ENCODE results near the gene AUTS2.

Gene AUTS2

GRCh38 chr7:70765651-70766050 is 1167.4 kb downstream of the AUTS2 start:
- FAIRE-seq (no peak), DNase-seq (ENCODE audit: insufficient read length, low spot score) (no peak)
- TF ChIP-seq PAX5 (IDR thresholded peaks at IDR 0.05; ENCODE audit: insufficient read depth, low read length, severe bottlenecking) (no peak), TAF1 (IDR thresholded peaks at IDR 0.05; ENCODE audit: low read depth, low read length) (no peak), POU2F2 (IDR thresholded peaks at IDR 0.05; ENCODE audit: low read depth, low read length) (no peak), POLR2AphosphoS5 (IDR thresholded peaks at IDR 0.05; ENCODE audit: low read depth, low read length) (no peak), POLR2A (IDR thresholded peaks at IDR 0.05; ENCODE audit: low read depth, low read length) (no peak), SPI1 (IDR thresholded peaks at IDR 0.05; ENCODE audit: low read depth, low read length) (no peak)

- DNase-seq (ENCODE audit: insufficient read length, low spot score) (no peak), FAIRE-seq (no peak)
- TF ChIP-seq POLR2AphosphoS5 (IDR thresholded peaks at IDR 0.05; ENCODE audit: low read depth, low read length) (no peak), PAX5 (IDR thresholded peaks at IDR 0.05; ENCODE audit: insufficient read depth, low read length, severe bottlenecking) (no peak), TAF1 (IDR thresholded peaks at IDR 0.05; ENCODE audit: low read depth, low read length) (no peak), POLR2A (IDR thresholded peaks at IDR 0.05; ENCODE audit: low read depth, low read length) (no peak), POU2F2 (IDR thresholded peaks at IDR 0.05; ENCODE audit: low read depth, low read length) (no peak), SPI1 (IDR thresholded peaks at IDR 0.05; ENCODE audit: low read depth, low read length) (no peak)
Measured at GRCh38 chr7:70766109-70766508, 1167.8 kb downstream of the AUTS2 start.

- FAIRE-seq (no peak), DNase-seq (ENCODE audit: insufficient read length, low spot score) (no peak)
- TF ChIP-seq TAF1 (IDR thresholded peaks at IDR 0.05; ENCODE audit: low read depth, low read length) (no peak), SPI1 (IDR thresholded peaks at IDR 0.05; ENCODE audit: low read depth, low read length) (no peak), POU2F2 (IDR thresholded peaks at IDR 0.05; ENCODE audit: low read depth, low read length) (no peak), PAX5 (IDR thresholded peaks at IDR 0.05; ENCODE audit: insufficient read depth, low read length, severe bottlenecking) (no peak), POLR2AphosphoS5 (IDR thresholded peaks at IDR 0.05; ENCODE audit: low read depth, low read length) (no peak)
Measured at GRCh38 chr7:70766694-70767093, 1168.4 kb downstream of the AUTS2 start.

GRCh38 chr7:70770154-70770553 is 1171.9 kb downstream of the AUTS2 start:
- TF ChIP-seq TAF1 (IDR thresholded peaks at IDR 0.05; ENCODE audit: low read depth, low read length): no peak
- TF ChIP-seq PAX5 (IDR thresholded peaks at IDR 0.05; ENCODE audit: insufficient read depth, low read length, severe bottlenecking): no peak
- TF ChIP-seq SPI1 (IDR thresholded peaks at IDR 0.05; ENCODE audit: low read depth, low read length): no peak
- no peak for TF ChIP-seq POLR2A (IDR thresholded peaks at IDR 0.05; ENCODE audit: low read depth, low read length)
- no peak for TF ChIP-seq POLR2AphosphoS5 (IDR thresholded peaks at IDR 0.05; ENCODE audit: low read depth, low read length)
- DNase-seq (ENCODE audit: insufficient read length, low spot score): no peak
- no peak for FAIRE-seq

GRCh38 chr7:70771451-70771850 is 1173.2 kb downstream of the AUTS2 start:
- DNase-seq (ENCODE audit: insufficient read length, low spot score) (no peak), FAIRE-seq (no peak)
- TF ChIP-seq SPI1 (IDR thresholded peaks at IDR 0.05; ENCODE audit: low read depth, low read length): no peak
- TF ChIP-seq POU2F2 (IDR thresholded peaks at IDR 0.05; ENCODE audit: low read depth, low read length): no peak
- TF ChIP-seq POLR2A (IDR thresholded peaks at IDR 0.05; ENCODE audit: low read depth, low read length): no peak
- TF ChIP-seq PAX5 (IDR thresholded peaks at IDR 0.05; ENCODE audit: insufficient read depth, low read length, severe bottlenecking): no peak

- TF ChIP-seq TAF1 (IDR thresholded peaks at IDR 0.05; ENCODE audit: low read depth, low read length) (no peak), POLR2AphosphoS5 (IDR thresholded peaks at IDR 0.05; ENCODE audit: low read depth, low read length) (no peak), POU2F2 (IDR thresholded peaks at IDR 0.05; ENCODE audit: low read depth, low read length) (no peak), POLR2A (IDR thresholded peaks at IDR 0.05; ENCODE audit: low read depth, low read length) (no peak), SPI1 (IDR thresholded peaks at IDR 0.05; ENCODE audit: low read depth, low read length) (no peak), PAX5 (IDR thresholded peaks at IDR 0.05; ENCODE audit: insufficient read depth, low read length, severe bottlenecking) (no peak)
- no peak for FAIRE-seq
Measured at GRCh38 chr7:70772891-70773290, 1174.6 kb downstream of the AUTS2 start.

GRCh38 chr7:70773406-70773805 is 1175.1 kb downstream of the AUTS2 start:
- DNase-seq (ENCODE audit: insufficient read length, low spot score) (no peak), FAIRE-seq (no peak)
- no peak for TF ChIP-seq POLR2AphosphoS5 (IDR thresholded peaks at IDR 0.05; ENCODE audit: low read depth, low read length)
- no peak for TF ChIP-seq SPI1 (IDR thresholded peaks at IDR 0.05; ENCODE audit: low read depth, low read length)
- TF ChIP-seq TAF1 (IDR thresholded peaks at IDR 0.05; ENCODE audit: low read depth, low read length): no peak
- no peak for TF ChIP-seq POLR2A (IDR thresholded peaks at IDR 0.05; ENCODE audit: low read depth, low read length)
- TF ChIP-seq POU2F2 (IDR thresholded peaks at IDR 0.05; ENCODE audit: low read depth, low read length): no peak
- no peak for TF ChIP-seq PAX5 (IDR thresholded peaks at IDR 0.05; ENCODE audit: insufficient read depth, low read length, severe bottlenecking)

More at GRCh38 chr7:70772891-70773290, 1174.6 kb downstream of the AUTS2 start:
- DNase-seq (ENCODE audit: insufficient read length, low spot score): no peak

GRCh38 chr7:70774950-70775527 is 1176.8 kb downstream of the AUTS2 start:
- TF ChIP-seq POLR2AphosphoS5 (IDR thresholded peaks at IDR 0.05; ENCODE audit: low read depth, low read length): no peak
- no peak for DNase-seq (ENCODE audit: insufficient read length, low spot score)
- FAIRE-seq: no peak

GRCh38 chr7:70775570-70776156 is 1177.4 kb downstream of the AUTS2 start:
- FAIRE-seq (no peak), DNase-seq (ENCODE audit: insufficient read length, low spot score) (no peak)
- TF ChIP-seq TAF1 (IDR thresholded peaks at IDR 0.05; ENCODE audit: low read depth, low read length) (no peak), PAX5 (IDR thresholded peaks at IDR 0.05; ENCODE audit: insufficient read depth, low read length, severe bottlenecking) (no peak), POLR2AphosphoS5 (IDR thresholded peaks at IDR 0.05; ENCODE audit: low read depth, low read length) (no peak), POLR2A (IDR thresholded peaks at IDR 0.05; ENCODE audit: low read depth, low read length) (no peak), SPI1 (IDR thresholded peaks at IDR 0.05; ENCODE audit: low read depth, low read length) (no peak), POU2F2 (IDR thresholded peaks at IDR 0.05; ENCODE audit: low read depth, low read length) (no peak)

GRCh38 chr7:70776627-70777101 is 1178.4 kb downstream of the AUTS2 start:
- DNase-seq (ENCODE audit: insufficient read length, low spot score): no peak
- TF ChIP-seq POU2F2 (IDR thresholded peaks at IDR 0.05; ENCODE audit: low read depth, low read length): no peak
- TF ChIP-seq TAF1 (IDR thresholded peaks at IDR 0.05; ENCODE audit: low read depth, low read length): no peak
- no peak for TF ChIP-seq PAX5 (IDR thresholded peaks at IDR 0.05; ENCODE audit: insufficient read depth, low read length, severe bottlenecking)
- TF ChIP-seq POLR2AphosphoS5 (IDR thresholded peaks at IDR 0.05; ENCODE audit: low read depth, low read length): no peak
- TF ChIP-seq SPI1 (IDR thresholded peaks at IDR 0.05; ENCODE audit: low read depth, low read length): no peak
- TF ChIP-seq POLR2A (IDR thresholded peaks at IDR 0.05; ENCODE audit: low read depth, low read length): no peak
- no peak for FAIRE-seq

Measured in GM12891 (cell line).